NCI-H345 treated with DMSO at 0.1 percent for 48 hours (cell line): ENCODE measurements around the gene UBE2N.
"Not testable (repeated sequence)": the region's sequence is repeated elsewhere in the genome, so short reads cannot be mapped to it uniquely, and the experiment has no call there.

Source experiments
- DNase-seq: peaks from one replicate; lab custom pipeline; 2025; ENCODE audit not compliant: unreplicated experiment; lab: John Stamatoyannopoulos, UW

UBE2N gene

DNA sequence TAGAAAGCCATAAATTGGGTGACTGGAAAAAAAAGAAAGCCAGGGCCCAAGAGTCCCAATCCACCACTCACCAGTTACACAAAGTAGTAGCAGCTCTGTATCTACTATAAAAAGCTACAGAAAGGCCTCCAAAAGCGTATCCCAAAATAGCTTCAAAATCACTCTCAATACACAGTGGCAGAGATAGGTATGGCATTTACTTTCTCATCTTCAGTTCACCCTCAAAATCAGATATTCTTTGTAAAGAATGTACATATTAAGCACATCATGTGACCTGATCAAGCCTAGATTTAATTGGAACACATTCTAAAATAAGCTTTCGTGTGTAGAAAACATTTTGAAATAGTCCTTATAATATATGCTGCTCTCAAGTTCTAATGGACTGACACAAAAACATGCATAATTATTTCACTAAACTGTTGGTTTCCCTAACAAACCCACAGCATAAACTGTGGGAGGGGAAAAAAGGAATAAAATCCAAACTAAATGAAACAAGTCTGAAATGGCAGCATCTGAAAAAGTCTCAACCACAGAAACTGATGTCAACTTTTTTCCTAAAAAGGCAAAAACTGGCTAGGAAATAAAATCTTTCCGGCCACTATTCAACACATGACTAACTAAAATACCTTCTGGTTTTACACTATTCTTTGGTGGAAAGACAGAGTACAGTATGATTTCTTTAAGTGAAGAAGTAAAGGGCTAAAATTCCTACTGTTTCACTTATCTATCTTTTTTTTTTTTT is 25.9 kb downstream of the UBE2N start:
- DNase-seq, result no peak

DNA sequence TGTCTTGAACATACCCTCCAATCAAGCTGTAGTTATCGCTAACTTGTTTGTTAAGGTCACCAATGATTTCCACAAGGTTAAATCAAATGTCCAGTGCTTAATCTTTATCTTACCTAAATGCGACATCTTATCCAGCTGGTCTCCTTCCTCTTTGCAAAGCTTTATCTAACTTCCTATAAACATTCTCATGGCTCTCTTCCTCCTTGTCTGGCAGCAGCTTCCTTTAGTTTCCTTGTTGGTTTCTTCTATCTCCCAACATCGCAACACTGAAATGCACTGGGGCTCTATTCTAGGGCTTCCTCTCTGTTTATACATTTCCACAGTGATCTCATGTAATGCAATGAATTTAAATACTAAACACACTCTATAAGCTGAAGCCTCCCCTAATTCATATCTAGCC is 28.7 kb downstream of the UBE2N start:
- DNase-seq, result no peak

DNA sequence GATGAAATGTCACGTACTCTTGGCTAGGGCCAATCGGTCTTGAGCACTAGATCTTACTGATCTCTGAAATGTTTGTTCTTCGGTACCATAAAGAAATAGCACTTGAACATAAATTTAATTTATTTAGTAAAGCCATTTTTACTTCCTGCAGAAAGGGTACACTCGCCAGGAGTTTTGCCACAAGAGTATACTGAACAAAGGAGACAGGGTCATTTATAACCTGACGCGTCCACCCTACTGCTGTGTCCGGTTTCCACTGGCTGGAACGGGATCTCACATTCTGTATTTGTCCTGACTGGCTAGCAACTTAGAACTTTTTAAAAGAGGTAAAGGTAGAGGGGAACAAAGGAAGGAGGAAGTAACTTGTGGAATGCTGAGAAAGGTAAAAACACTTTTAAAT is 29.4 kb downstream of the UBE2N start:
- DNase-seq, result not testable (repeated sequence)

DNA sequence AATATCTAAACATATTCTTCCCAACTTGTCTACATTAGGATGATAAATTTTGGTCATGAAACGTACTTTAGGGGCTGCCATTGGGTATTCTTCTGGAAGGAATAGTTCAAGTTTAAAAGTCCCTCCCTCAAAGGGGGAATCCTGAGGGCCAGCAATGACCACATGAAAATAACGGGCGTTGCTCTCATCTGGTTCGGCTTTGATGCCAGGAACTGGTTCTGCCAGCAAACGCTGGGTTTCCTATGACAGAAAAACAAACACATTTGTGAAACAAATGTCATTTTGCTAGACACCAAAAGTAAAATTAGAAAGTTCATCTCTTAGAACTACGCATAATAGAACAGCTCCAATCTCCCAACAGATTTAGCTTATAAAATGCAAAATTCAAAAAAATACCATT is 30.7 kb downstream of the UBE2N start:
- not testable (repeated sequence) for DNase-seq

DNA sequence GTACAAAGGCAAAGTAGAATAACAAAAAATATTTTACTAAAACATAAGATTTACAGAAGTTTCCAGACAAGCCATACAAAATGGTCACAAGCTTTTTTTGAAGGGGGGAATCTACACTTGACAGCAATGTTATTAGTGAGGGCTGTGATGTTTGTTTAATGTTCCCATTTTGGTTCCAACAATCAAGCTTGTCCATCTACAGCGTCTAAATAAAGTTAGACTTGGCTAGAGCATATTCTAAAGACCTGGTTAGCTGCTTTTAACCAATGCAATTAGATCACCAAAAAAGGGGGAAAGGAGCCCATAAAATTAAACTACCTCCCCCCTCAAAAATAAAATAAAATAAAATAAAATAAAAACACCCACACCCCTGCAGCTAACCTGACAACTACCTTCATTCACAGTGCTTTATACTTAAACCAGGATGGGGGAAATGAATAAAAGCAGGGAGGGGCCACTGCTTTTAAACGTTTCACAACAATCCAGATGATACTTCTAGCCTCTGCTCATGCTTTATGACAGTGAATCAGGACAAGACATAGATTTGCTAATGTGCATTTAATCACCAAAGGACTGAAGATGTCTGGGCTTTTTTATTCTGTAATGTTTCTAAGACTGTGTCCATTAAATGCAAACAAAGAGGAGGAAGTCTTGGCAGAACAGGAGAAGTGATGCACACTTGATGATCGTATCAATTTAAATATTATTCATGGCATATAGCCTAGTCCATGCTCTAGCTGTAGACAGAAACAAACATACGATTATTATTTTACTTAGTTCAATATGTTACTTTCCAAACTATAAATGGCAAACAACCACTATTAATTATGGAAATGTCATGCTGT is 32.2 kb downstream of the UBE2N start:
- not testable (repeated sequence) for DNase-seq

DNA sequence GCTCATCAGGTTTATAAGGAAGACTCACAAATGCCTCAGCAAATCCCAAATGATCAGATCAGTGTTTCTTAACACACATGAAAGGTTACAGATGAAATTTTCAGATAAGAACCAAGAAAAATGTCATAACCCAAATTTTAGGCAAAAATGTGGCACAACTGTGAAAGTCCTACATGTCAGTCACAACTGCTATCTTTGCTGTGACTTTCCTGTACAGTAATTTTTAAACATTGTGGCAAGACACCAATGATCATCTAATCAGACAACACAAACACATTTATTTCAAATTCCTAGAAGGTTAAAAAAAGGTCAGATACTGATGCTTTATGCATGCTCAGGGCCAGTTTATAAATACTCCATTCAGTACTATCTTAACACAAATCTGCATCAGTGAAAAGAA is 32.9 kb downstream of the UBE2N start:
- no peak for DNase-seq

DNA sequence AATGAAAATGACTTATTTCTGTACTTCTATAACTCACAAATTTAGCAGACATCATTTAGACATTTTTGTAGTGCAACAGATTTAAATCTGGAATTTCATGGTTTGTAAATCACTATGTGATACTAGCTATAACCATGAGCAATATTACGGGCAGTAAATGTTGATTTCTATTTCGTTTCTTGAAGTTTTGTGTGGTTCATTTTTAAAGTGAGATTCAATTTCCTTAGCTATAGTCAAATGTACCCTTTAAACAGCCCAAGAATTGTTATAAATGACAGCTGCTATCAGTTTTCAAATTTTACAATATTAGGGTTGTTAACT is 33.8 kb downstream of the UBE2N start:
- DNase-seq, result no peak

DNA sequence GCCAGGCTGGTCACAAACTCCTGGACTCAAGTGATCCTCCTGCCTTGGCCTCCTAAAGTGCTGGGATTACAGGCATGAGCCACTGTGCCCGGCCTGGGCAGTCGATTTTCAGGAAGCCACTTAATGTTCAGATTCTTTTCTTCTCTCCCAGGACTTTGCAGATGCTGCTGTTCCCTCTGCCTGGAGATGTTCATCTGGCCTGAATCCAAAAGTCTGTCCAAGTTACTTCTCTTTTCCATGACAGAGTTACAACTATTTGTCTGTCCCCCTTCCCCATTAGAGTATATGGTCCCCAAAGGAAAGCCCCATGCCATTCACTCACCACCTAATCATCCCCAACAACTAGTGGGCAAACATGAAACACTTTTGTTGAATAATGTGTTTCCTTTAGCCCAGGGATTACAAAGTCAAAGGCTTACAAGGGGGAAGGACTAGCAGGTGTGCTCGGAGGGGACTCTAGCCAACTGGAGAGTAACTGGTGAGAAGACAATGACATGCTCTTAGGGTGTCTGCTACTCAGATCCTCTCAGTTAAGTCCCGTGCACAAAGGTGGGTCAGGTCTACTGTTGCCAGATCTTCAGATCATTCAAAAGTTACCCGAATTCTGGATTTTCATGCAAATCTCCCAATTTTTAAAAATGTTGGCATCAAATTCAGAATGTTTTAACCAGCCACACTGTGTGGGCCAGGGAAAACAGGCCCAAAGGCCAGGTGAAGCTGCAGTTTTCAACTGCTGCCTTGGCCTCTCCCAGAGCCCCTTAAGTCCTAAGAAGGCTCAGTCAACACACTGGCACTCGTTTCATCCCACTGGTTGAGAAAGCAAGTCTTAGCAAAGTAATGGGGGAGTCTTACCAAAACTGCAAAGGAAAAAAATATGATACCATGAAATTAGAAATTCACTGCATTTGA is 34.4 kb downstream of the UBE2N start:
- DNase-seq, result no peak

DNA sequence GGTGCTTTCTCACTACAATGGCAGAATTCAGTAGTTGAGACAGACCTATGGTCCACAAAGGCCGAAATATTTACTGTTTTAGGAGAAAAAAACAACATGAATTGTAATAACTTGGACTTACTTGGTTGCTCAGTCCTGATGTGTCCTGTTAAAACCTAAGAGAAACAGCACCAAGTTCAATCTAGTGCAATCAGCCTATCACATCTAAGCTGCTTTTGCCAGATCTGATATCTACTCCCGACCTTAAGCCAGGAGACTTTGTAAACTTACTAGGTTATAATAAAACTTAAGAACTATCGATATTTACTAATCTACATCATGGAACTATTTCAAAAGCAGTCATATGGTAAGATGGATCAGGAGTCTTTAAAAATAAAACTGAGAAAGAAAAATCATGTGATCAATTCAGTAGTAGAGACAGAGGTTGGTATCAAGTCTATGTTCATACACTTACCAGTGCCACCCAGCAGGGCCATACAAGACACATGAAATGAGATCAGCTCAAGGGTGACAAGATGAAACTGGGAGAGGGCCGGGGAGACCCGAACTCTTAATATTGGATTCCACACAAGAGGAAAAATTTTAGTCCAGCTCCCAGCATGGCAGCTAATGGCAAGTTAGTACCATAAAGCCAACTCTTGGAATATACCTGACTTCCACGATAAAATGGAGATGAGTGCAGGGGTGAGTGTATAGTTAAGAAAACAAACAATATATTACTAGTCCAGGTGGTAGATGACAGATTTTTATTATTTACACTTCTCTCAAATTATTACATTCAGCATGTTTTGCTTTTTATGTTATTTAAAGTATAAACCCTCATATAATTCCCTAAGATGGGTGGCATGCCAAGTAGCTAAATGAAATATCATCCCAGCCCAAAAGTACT is 36.5 kb downstream of the UBE2N start:
- no peak for DNase-seq

DNA sequence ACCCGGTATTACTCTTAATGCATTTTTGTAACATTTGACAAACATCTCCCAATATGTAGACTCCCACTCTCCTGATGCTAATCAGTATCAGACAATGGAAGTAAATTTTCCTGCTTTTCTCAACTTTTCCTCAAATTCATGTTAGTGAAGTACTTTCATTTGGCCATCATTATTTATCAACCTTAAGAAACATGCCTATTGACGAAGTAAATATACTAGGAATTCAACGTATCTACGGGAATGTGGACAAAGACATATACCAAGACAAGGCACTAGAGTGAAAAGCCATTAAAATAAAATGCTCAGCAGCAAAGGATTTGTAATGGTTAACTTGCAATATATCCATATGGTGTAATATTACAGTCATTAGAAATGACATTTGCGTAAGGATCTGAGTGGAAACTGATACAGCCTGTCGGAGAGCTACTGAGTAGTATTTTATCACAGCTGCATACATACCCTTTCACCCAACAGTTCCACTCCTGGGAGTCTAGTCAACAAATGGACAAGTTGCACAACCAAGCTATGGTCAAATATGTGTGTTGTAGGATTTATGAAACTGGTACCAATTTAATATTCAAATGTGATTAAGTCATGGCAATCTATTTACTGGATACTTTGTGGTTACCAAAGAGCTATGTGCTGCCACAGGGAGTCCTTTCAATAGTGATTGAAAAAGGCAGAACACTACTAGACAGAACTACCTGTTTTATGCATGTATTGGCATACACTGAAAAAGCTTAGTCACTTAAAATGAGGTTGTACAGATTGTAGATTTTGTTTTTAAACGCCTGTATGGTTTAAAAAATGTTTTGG is 37.6 kb downstream of the UBE2N start:
- DNase-seq, result no peak

DNA sequence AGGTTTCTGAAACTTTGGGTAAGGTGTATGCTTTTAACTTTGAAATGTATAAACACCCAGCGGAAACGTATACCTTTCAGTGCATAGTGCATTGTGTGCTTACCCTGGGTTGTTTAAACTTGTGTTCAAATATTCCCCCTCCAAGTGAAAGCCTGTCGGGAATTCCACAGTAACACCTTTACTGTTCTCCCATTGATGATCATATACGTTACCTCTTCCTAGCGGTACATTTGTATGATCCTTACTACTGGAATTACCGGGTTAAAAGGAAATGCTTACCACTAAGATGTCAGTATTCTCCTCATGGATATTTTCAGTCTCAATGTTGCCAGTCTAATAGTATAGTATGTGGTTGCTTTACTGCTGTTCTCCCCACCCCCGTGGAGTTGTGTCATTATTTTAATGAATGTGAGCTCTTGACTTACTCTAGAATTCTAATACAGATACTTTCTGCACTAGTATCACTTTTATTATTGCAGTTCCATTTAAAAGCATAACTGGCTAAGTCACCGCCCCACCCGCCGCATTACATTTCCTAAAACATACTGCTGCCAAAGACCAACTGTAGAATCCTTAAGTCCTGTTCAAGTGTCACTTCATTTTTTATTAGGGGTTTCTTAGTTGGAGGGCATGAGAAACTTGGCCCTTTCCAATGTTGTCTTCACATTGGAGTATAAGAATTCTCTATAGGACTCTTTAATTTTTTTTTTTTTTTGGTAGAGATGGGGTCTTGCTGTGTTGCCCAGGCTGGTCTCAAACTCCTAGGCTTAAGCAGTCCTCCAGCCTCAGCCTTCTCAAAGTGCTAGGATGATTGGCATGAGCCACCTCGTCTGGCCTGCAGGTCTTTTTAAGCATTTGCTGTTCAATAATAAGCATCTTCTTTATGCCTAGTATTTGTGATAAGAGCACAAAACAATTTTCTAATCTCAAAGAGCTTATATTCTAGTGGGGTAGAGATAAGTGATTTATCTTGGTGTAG is 39.1 kb downstream of the UBE2N start:
- no peak for DNase-seq

DNA sequence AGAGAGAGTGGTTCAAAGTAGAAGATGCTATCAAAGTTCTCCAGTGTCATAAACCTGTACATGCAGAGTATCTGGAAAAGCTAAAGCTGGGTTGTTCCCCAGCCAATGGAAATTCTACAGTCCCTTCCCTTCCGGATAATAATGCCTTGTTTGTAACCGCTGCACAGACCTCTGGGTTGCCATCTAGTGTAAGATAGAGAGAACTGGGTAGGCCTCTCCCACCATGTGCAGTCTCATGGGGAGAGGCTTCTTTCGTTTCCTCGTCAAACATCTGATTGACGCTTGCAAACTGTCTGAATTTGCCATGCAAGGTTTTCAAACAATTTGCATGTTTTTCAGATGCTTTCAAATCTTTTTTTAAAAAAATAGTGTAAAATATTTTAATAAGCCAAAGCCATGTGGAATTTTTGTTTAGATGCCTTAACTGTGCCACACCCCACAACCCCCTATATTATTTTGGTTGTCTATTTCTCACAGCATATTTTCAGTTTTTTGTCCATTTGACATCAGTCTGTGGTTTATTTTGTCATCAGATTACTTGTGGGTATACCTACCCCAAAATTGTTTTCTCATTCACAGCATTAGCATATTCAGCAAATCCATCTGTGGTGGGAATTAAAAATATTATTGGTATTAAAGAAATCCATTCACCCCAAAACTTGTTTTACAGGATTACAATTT is 42.4 kb downstream of the UBE2N start:
- not testable (repeated sequence) for DNase-seq

DNA sequence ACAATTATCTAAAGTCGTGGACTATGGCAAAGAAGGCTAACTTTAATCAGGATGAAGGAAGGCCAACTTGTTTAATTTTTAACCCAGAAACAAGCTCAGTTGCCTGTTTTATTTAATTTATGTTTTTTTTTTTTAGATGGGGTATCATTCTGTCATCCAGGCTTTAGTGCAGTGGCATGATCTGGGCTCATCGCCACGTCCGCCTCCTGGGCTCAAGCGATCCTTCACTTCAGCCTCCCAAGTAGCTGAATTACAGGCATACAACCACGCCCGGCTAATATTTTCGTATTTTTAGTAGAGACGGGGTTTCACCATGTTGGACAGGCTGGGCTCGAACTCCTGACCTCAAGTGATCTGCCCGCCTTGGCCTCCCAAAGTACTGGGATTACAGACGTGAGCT is 44.3 kb downstream of the UBE2N start:
- no peak for DNase-seq

DNA sequence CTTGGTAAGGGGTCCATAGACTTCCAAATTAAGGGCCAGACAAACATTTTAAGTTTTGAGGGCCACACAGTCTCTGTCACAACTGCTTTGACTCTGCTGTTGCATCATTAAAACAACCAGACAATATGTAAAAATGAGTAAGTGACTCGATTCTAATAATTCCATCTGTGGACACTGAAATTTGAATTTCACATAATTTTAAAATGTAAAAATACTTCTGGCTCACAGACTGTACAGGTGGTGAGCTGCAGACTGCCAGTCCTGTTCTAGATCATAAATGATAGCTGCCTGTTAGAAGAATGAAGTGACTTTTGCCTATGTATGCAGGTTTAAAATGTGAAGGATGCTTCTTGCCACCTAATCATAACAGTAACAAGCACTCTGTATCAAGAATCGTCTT is 48.3 kb downstream of the UBE2N start:
- DNase-seq, result no peak

DNA sequence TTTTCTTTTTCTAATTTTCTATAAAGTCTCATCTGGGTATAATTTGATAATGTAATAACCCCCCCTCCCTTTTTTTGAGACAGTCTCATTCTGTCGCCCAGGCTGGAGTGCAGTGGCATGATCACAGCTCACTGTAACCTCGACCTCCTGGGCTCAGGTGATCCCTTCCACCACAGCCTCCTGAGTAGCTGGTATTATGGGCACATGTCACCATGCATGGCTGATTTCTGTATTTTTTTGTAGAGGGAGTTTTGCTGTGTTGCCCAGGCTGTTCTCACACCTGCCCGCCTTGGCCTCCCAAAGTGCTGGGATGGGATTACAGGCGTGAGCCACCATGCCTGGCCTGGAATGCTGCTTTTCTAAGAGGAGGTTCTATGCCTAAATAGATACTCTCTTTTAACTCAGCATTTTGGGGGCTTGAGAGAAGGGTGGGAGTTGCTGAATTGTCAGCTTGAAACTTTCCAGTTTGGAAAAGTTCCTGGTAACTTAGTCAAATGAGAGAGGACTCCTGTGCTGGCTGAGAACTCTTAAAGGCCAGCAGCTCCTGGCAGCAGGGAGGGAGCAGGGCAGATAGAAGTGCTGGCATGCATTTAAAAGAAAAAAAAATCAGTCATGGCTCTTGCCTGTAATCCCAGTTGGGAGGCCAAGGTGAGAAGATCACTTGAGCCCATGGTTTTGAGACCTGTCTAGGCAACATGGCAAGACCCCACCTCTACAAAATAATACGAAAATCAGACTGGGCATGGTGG is 51.0 kb downstream of the UBE2N start:
- DNase-seq, result no peak

DNA sequence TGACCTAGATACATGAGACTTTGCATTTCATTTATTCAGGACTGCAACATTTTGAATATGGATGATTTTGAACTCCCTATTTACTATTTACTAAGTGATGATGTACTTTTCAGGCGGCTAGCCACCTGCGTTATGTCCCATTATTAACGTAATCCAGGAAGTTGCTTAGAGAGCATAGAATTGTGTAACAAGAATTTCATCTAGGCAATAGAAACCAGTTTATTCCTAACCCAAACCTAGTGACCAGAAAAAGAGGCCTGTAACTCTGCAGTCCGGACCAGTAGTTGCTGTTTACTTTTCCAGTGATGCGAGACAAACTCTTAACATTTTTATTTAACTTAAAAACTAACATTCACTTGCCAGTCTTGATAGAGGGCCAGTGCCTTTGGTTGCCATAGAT is 51.7 kb downstream of the UBE2N start:
- no peak for DNase-seq

DNA sequence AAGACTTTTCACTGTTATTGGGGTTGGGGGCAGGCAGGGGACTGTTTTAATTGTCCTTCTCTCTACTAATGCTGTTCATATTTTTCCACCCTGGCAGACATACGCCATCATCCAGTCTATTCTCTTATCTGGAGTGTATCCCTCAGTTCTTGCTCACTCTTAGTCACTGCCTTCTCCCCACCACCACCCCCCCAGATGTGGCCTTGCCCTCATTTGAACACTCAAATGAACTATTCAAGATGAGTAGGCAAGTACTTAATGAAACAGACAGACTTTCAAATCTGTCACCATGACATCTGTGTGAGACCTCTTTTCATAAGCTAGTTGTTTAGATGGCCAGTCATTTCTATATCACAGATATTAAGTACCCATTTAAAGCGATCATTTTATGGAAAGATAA is 54.0 kb downstream of the UBE2N start:
- no peak for DNase-seq
